ENCODE measurements around the gene NEXN.

- no peak for TF ChIP-seq POLR2A (IDR thresholded peaks at IDR 0.05)
- TF ChIP-seq, protein P1, sequence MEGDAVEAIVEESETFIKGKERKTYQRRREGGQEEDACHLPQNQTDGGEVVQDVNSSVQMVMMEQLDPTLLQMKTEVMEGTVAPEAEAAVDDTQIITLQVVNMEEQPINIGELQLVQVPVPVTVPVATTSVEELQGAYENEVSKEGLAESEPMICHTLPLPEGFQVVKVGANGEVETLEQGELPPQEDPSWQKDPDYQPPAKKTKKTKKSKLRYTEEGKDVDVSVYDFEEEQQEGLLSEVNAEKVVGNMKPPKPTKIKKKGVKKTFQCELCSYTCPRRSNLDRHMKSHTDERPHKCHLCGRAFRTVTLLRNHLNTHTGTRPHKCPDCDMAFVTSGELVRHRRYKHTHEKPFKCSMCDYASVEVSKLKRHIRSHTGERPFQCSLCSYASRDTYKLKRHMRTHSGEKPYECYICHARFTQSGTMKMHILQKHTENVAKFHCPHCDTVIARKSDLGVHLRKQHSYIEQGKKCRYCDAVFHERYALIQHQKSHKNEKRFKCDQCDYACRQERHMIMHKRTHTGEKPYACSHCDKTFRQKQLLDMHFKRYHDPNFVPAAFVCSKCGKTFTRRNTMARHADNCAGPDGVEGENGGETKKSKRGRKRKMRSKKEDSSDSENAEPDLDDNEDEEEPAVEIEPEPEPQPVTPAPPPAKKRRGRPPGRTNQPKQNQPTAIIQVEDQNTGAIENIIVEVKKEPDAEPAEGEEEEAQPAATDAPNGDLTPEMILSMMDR (IDR thresholded peaks at IDR 0.05): no peak
- TF ChIP-seq EP300 (IDR thresholded peaks at IDR 0.05): no peak
- TF ChIP-seq POLR2AphosphoS5 (IDR thresholded peaks at IDR 0.05): no peak
These were observed 95.6 kb downstream of the NEXN start for GRCh38 chr1:77983997-77984355.
